Effector CD4-positive, alpha-beta T cell (primary cell): ENCODE measurements around the gene CCDC47.

Experiments used
- DNase-seq: peaks from one replicate; pipeline ENCODE4 v3.0.0-alpha.2; 2020

The CCDC47 gene

GRCh38 chr17:63696381-63696961, 76.9 kb downstream of the CCDC47 start:
- peak; percentile 18 for DNase-seq

- DNase-seq: no peak
Observed at GRCh38 chr17:63695889-63696288, 77.5 kb downstream of the CCDC47 start.
